ENCODE results near the gene CHN2. TPM values are rescaled to one million over a fixed set of nuclear protein-coding genes. Genes with fewer than 3 reads are reported as not detected.

CHN2 gene
- total RNA-seq, 4 donors from 2014 or later = 5.6 to 36.7 (median 16.8) TPM

DNA sequence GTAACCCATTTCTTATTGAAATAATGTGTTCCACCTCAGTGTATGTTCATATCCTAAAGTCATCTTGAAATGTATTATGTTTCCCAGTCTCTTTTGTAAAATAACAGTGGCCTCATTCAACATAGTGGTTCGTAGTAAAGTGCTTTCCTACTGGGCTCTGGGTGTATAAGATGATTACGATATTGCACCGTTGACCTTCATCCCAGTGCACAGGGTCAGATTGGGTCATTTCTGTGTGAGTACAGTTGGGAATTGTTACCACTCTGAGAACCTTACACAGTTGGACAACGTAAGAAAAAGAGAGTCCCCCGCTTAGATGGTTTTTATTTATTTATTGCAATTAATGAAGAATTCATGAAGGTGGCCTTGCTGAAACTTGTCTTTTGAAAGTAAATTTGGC, 135.6 kb downstream of the CHN2 start:
- intact Hi-C loops (cut with DNase I; ENCODE audit: low total_unique reads) (no loop called here), in situ Hi-C loops (cut with MboI; ENCODE audit: low pct_ligation_motif_present in 1 of 4, low pct_unique_long_range_greater_than_20kb in 1 of 4, low sequenced_read_pairs in 3 of 4) (no loop called here)
- no peaks in the 10 kb centered on the region for H3K27me3 ChIP-seq
- DNase-seq = no peak
- TF ChIP-seq, protein P1, sequence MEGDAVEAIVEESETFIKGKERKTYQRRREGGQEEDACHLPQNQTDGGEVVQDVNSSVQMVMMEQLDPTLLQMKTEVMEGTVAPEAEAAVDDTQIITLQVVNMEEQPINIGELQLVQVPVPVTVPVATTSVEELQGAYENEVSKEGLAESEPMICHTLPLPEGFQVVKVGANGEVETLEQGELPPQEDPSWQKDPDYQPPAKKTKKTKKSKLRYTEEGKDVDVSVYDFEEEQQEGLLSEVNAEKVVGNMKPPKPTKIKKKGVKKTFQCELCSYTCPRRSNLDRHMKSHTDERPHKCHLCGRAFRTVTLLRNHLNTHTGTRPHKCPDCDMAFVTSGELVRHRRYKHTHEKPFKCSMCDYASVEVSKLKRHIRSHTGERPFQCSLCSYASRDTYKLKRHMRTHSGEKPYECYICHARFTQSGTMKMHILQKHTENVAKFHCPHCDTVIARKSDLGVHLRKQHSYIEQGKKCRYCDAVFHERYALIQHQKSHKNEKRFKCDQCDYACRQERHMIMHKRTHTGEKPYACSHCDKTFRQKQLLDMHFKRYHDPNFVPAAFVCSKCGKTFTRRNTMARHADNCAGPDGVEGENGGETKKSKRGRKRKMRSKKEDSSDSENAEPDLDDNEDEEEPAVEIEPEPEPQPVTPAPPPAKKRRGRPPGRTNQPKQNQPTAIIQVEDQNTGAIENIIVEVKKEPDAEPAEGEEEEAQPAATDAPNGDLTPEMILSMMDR (IDR thresholded peaks at IDR 0.05) = no peak
- TF ChIP-seq POLR2A (IDR thresholded peaks at IDR 0.05) (no peak), POLR2AphosphoS5 (IDR thresholded peaks at IDR 0.05) (no peak), EP300 (IDR thresholded peaks at IDR 0.05; ENCODE audit: low read depth) (no peak)
- peaks cover 0 to 22% (median 11%) of the 10 kb centered on the region in 4 donors for H3K4me1 ChIP-seq
- H3K4me3 ChIP-seq = no peak overlapping the region
- H3K9me3 ChIP-seq = no peaks in the 10 kb centered on the region
- 88 to 100% methylated on average over 3 to 5 of the region's 5 CpGs for WGBS, 2 donors (ENCODE audit: low coverage in 1 of 2)
- H3K36me3 ChIP-seq = no peaks in the 10 kb centered on the region
- no peak overlapping the region for H3K27ac ChIP-seq

DNA sequence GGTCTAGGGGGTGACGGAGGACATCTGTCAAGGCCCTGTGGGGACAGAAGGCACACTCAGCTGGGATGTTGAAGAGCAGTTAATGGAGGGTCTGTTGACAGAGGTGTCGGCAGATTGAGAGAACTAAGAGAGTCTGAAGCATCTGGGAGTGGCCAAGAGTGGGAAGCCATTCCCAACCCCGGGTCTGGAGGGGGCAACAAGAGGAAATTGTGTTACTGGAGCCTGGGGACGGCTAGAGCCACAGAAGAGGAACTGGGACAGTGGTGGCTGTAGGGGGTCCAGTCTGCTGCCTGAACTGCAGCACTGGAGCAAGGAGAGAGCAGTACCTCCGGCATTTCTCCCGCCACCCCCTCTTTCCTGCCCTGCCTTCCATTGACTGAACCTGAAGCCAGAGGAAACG, 136.6 kb downstream of the CHN2 start:
- WGBS, 2 donors (ENCODE audit: low coverage in 1 of 2) = 79 to 100% methylated on average over 2 to 7 of the region's 7 CpGs
- peaks cover 0 to 18% (median 11%) of the 10 kb centered on the region in 4 donors for H3K4me1 ChIP-seq
- DNase-seq = no peak

DNA sequence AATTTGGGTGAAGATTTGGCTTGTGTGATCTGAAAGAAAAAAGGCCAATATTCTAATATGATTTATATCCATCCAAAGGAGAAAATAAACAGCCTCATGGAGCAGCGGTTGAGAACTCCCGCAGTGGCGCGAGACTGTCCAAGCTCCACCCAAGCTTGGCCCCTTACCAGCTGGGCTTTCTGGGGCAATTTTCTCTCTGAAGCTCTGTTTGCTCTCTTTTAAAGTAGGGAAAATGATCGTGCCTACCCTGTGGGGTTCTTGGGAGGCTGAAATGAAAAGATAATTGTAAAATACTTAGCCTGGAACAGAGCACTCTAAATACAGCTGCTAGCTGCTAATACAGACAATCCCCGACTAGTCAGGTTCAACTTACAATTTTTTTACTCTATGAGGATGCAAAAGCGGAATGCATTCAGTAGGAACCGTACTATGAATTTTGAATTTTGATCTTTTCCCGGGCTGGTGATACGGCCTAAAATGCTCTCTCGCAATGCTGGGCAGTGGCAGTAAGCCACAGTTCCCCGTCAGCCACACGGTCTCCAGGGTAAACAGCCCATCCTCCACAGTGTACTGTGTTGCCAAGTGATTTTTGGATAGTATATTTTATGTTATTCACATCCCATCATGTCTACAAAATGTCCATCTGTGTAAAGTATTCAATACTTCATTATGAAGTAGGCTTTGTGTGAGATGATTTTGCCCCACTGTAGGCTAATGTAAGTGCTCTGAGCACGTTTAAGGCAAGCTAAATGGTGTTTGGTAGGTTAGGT, 137.7 kb downstream of the CHN2 start:
- WGBS, 2 donors (ENCODE audit: low coverage in 1 of 2) = 55 to 58% methylated on average over 12 to 14 of the region's 14 CpGs
- no peak for DNase-seq
- Histone ChIP-seq H3K9me3 (no peaks in the 10 kb centered on the region), H3K36me3 (no peaks in the 10 kb centered on the region), H3K4me3 (no peak overlapping the region), H3K27ac (peak overlapping the region in 1 of 4 donors; percentile 3), H3K4me1 (peaks cover 0 to 23% (median 14%) of the 10 kb centered on the region in 4 donors), H3K27me3 (no peaks in the 10 kb centered on the region)
- in situ Hi-C loops (cut with MboI; ENCODE audit: low pct_ligation_motif_present in 1 of 4, low pct_unique_long_range_greater_than_20kb in 1 of 4, low sequenced_read_pairs in 3 of 4) (no loop called here), intact Hi-C loops (cut with DNase I; ENCODE audit: low total_unique reads) (no loop called here)
- TF ChIP-seq POLR2A (IDR thresholded peaks at IDR 0.05) (no peak), POLR2AphosphoS5 (IDR thresholded peaks at IDR 0.05) (no peak), EP300 (IDR thresholded peaks at IDR 0.05; ENCODE audit: low read depth) (no peak)
- TF ChIP-seq, protein P1 (IDR thresholded peaks at IDR 0.05) = no peak

More for the DNA sequence above, 136.6 kb downstream of the CHN2 start:
- in situ Hi-C loops (cut with MboI; ENCODE audit: low pct_ligation_motif_present in 1 of 4, low pct_unique_long_range_greater_than_20kb in 1 of 4, low sequenced_read_pairs in 3 of 4) (no loop called here), intact Hi-C loops (cut with DNase I; ENCODE audit: low total_unique reads) (no loop called here)
- Histone ChIP-seq H3K27ac (no peak overlapping the region), H3K36me3 (no peaks in the 10 kb centered on the region), H3K27me3 (no peaks in the 10 kb centered on the region), H3K4me3 (no peak overlapping the region), H3K9me3 (no peaks in the 10 kb centered on the region)
- TF ChIP-seq POLR2A (IDR thresholded peaks at IDR 0.05) (no peak), POLR2AphosphoS5 (IDR thresholded peaks at IDR 0.05) (no peak), EP300 (IDR thresholded peaks at IDR 0.05; ENCODE audit: low read depth) (no peak)
- TF ChIP-seq, protein P1 (IDR thresholded peaks at IDR 0.05) = no peak

DNA sequence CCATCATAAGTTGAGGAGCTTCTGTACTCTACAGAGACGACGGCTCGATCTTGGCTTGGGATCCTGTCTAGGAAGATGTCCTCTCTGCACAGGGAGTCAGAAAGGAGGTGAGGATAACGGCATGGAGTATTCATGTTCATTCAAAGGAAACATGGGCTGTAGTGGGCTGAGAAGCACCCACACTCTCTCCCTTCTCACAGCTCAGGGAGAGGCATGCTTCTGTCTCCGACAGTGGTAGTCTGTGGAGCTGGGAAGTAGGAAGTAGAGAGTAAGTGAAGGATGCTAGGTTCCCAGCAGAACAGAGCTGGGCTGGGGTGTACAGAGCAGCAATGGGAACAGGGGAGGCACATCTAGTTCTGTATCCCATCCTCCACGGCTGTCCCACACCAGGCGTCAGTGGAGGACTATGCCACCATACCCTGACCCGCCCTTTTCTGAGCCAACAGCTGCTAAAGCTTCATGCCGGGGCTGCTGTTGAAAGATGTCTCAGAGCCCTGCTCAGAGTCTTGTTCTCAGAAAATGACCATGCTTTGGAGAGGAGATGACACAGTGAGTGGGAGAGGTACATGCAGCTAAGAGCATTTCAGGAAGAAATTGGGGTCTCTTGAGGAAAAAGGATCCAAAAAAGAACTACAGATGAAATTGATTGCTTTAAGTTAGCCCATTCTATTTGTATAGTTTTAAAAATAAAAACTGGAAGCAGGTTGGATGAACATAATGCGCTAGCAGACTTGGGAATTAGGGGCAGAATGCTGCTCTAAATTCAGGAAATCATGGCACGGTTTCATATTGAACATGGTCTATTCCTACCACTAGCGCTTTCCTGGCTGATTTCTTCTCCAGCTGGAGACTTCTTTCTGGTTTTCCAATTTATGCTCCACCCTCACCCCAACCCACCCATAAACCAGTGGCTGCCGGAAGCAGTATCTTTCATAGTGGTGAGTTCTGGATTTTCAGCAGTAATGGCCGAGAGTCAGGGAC, 138.6 kb downstream of the CHN2 start:
- Histone ChIP-seq H3K4me3 (no peak overlapping the region), H3K27me3 (no peaks in the 10 kb centered on the region), H3K4me1 (peaks cover 0 to 18% (median 11%) of the 10 kb centered on the region in 4 donors), H3K27ac (no peak overlapping the region), H3K36me3 (no peaks in the 10 kb centered on the region), H3K9me3 (no peaks in the 10 kb centered on the region)
- no peak for DNase-seq
- in situ Hi-C loops (cut with MboI; ENCODE audit: low pct_ligation_motif_present in 1 of 4, low pct_unique_long_range_greater_than_20kb in 1 of 4, low sequenced_read_pairs in 3 of 4) (no loop called here), intact Hi-C loops (cut with DNase I; ENCODE audit: low total_unique reads) (no loop called here)
- 85 to 86% methylated on average over 10 to 14 of the region's 14 CpGs for WGBS, 2 donors (ENCODE audit: low coverage in 1 of 2)
- TF ChIP-seq POLR2AphosphoS5 (IDR thresholded peaks at IDR 0.05) = no peak
- no peak for TF ChIP-seq POLR2A (IDR thresholded peaks at IDR 0.05)
- TF ChIP-seq, protein P1 (IDR thresholded peaks at IDR 0.05) = no peak
- TF ChIP-seq EP300 (IDR thresholded peaks at IDR 0.05; ENCODE audit: low read depth) = no peak

Data from transverse colon (tissue), 4 donors.